Measurements from ENCODE around the gene MGAT5.
A peak's percentile ranks its signal among the peaks of the same experiment; 100 is the strongest.

MGAT5 gene

GRCh38 chr2:134231965-134232340 lies 21.9 kb upstream of the MGAT5 start:
- DNase-seq: no peak

GRCh38 chr2:134232461-134232860 lies 21.4 kb upstream of the MGAT5 start:
- DNase-seq: no peak

GRCh38 chr2:134232868-134233727 lies 20.8 kb upstream of the MGAT5 start:
- DNase-seq: no peak

GRCh38 chr2:134233728-134234136 lies 20.1 kb upstream of the MGAT5 start:
- no peak for DNase-seq

- no peak for DNase-seq
Observed at GRCh38 chr2:134234535-134234934, 19.3 kb upstream of the MGAT5 start.

- no peak for DNase-seq
Observed at GRCh38 chr2:134235510-134236144, 18.2 kb upstream of the MGAT5 start.

GRCh38 chr2:134238371-134238770 lies 15.5 kb upstream of the MGAT5 start:
- no peak for DNase-seq

GRCh38 chr2:134240061-134240460 lies 13.8 kb upstream of the MGAT5 start:
- DNase-seq: no peak

GRCh38 chr2:134241911-134242310 lies 12.0 kb upstream of the MGAT5 start:
- no peak for DNase-seq

GRCh38 chr2:134243244-134243643 lies 10.6 kb upstream of the MGAT5 start:
- no peak for DNase-seq

- no peak for DNase-seq
Observed at GRCh38 chr2:134244086-134244485, 9.8 kb upstream of the MGAT5 start.

GRCh38 chr2:134244587-134244986 lies 9.3 kb upstream of the MGAT5 start:
- DNase-seq: no peak

GRCh38 chr2:134245340-134245984 lies 8.4 kb upstream of the MGAT5 start:
- DNase-seq: peak; percentile 48 to 75 (median 54)

- no peak for DNase-seq
Observed at GRCh38 chr2:134246154-134246874, 7.6 kb upstream of the MGAT5 start.

GRCh38 chr2:134247679-134248078 lies 6.2 kb upstream of the MGAT5 start:
- no peak for DNase-seq

- no peak for DNase-seq
Observed at GRCh38 chr2:134248913-134249312, 5.0 kb upstream of the MGAT5 start.

GRCh38 chr2:134249755-134250154 lies 4.1 kb upstream of the MGAT5 start:
- DNase-seq: no peak

GRCh38 chr2:134250840-134251461 lies 2.9 kb upstream of the MGAT5 start:
- DNase-seq: no peak

GRCh38 chr2:134252092-134252750 lies 1.7 kb upstream of the MGAT5 start:
- no peak for DNase-seq

- no peak for DNase-seq
Observed at GRCh38 chr2:134253117-134253704, 661 bp upstream of the MGAT5 start.

GRCh38 chr2:134254824-134255223 lies 952 bp downstream of the MGAT5 start:
- no peak for DNase-seq

- no peak for DNase-seq
Observed at GRCh38 chr2:134256956-134257355, 3.1 kb downstream of the MGAT5 start.

All from activated CD4-positive, CD25-positive, alpha-beta regulatory T cell (primary cell).